GM12878 (cell line): Measurements from ENCODE around the gene WWTR1. TPM values are rescaled to one million over a fixed set of nuclear protein-coding genes. Genes with fewer than 3 reads are reported as not detected.

ENCODE experiments used
- ATAC-seq: fragments of 200-7000 bp; cut with Tn5 transposase; 3 replicates; pipeline ENCODE4 v1.9.1; 2020; ENCODE audit warnings: mild to moderate bottlenecking, moderate library complexity
- BruUV-seq: library from RNA; stranded (reverse); fragments of 400-500 nt; replicated peaks from 2 replicates; lab custom pipeline; 2021; lab: Mats Ljungman, UMichigan
- CTCF ChIA-PET: fragments of 300-600 bp; sonication (Branson Sonifier 250); formaldehyde crosslinking; extraction: SDS; loops from one replicate; lab custom pipeline; 2021; ENCODE audit warnings: inconsistent platforms; lab: Yijun Ruan, JAX
- POLR2A ChIA-PET: fragments of 350-600 bp; formaldehyde crosslinking; extraction: SDS; loops from one replicate; lab custom pipeline; 2021; ENCODE audit warnings: inconsistent platforms; lab: Charles Lee
- RAD21 ChIA-PET: fragments of 300-600 bp; sonication (Branson Sonifier 250); formaldehyde crosslinking; loops from one replicate; lab custom pipeline; 2023; ENCODE audit warnings: antibody characterized with exemption; ENCODE audit not compliant: unreplicated experiment; lab: Charles Lee
- SMC1A ChIA-PET: fragments of 300-600 bp; sonication (Branson Sonifier 250); formaldehyde crosslinking; loops from one replicate; lab custom pipeline; 2023; ENCODE audit not compliant: unreplicated experiment, uncharacterized antibody; lab: Charles Lee
- DNase-seq: peaks from one replicate; pipeline ENCODE4 v3.0.0-alpha.2; 2011; ENCODE audit warnings: low read depth, low spot score
- FAIRE-seq: peaks from 3 replicates; lab custom pipeline; 2011; peaks lifted over from hg19 to GRCh38; lab: Jason Lieb, UNC
- H2AFZ ChIP-seq: 2 replicates; pipeline ENCODE4 v1.6.0; 2011; ENCODE audit warnings: low read depth, low read length, control low read depth; ENCODE audit not compliant: control insufficient read depth
- H3K27ac ChIP-seq: 2 replicates; pipeline ENCODE4 v1.5.1; 2011; ENCODE audit warnings: control low read depth; ENCODE audit not compliant: control insufficient read depth, insufficient read depth
- H3K27me3 ChIP-seq, 2 experiments: replicated peaks in 1 of 2; 2 replicates each; pipeline versions ENCODE4 v1.6.0 to v1.6.1; 2011; ENCODE audit warnings: low read length in 1 of 2; ENCODE audit not compliant: control insufficient read depth in 2 of 2, insufficient read depth in 2 of 2
- H3K36me3 ChIP-seq, 2 experiments: 2 replicates each; pipeline ENCODE4 v1.5.1; 2011; ENCODE audit warnings: low read length in 1 of 2; ENCODE audit not compliant: control insufficient read depth in 2 of 2, insufficient read depth in 2 of 2
- H3K4me1 ChIP-seq: 2 replicates; pipeline ENCODE4 v1.6.1; 2011; ENCODE audit warnings: mild to moderate bottlenecking, low read length, moderate library complexity, mixed read lengths; ENCODE audit not compliant: control insufficient read depth, insufficient read depth
- H3K4me2 ChIP-seq: 2 replicates; pipeline ENCODE4 v1.6.0; 2011; ENCODE audit warnings: control low read depth; ENCODE audit not compliant: control insufficient read depth, insufficient read depth
- H3K4me3 ChIP-seq: fragments of 200-600 bp; sonication (generic); 2 replicates; pipeline ENCODE4 v1.5.1; 2016
- H3K79me2 ChIP-seq: 2 replicates; pipeline ENCODE4 v1.6.0; 2011; ENCODE audit warnings: low read length; ENCODE audit not compliant: control insufficient read depth, insufficient read depth
- H3K9ac ChIP-seq: 2 replicates; pipeline ENCODE4 v1.8.0; 2011; ENCODE audit warnings: low read length, control low read depth, mixed read lengths; ENCODE audit not compliant: control insufficient read depth, insufficient read depth
- H3K9me3 ChIP-seq: replicated peaks from 3 replicates; pipeline ENCODE4 v1.5.1; 2011; ENCODE audit warnings: mild to moderate bottlenecking, low read length; ENCODE audit not compliant: control insufficient read depth, insufficient read depth
- H4K20me1 ChIP-seq: 2 replicates; pipeline ENCODE4 v1.6.0; 2011; ENCODE audit not compliant: control insufficient read depth, insufficient read depth
- E2F8 ChIP-seq: fragments of 450-650 bp; IDR thresholded peaks from 2 replicates; pipeline ENCODE4 v1.6.1; 2018; ENCODE audit warnings: mild to moderate bottlenecking, low read depth, moderate library complexity; ENCODE audit not compliant: partially characterized antibody
- ESRRA ChIP-seq: IDR thresholded peaks from 2 replicates; pipeline ENCODE4 v1.6.1; 2012; ENCODE audit warnings: mild to moderate bottlenecking, low read length, improper control_type of control experiment
- HDGF ChIP-seq: fragments of 450-650 bp; IDR thresholded peaks from 2 replicates; pipeline ENCODE4 v1.6.1; 2016; ENCODE audit warnings: antibody characterized with exemption
- HSF1 ChIP-seq: fragments of 150-350 bp; IDR thresholded peaks from 2 replicates; pipeline ENCODE4 v1.6.1; 2014; ENCODE audit warnings: mild to moderate bottlenecking, low read depth, low read length
- IKZF1 ChIP-seq: fragments of 450-650 bp; conservative IDR thresholded peaks from 2 replicates; pipeline ENCODE4 v1.6.1; 2017; ENCODE audit warnings: antibody characterized with exemption, mild to moderate bottlenecking
- IRF3 ChIP-seq: fragments of 450-650 bp; IDR thresholded peaks from 2 replicates; pipeline ENCODE4 v1.6.1; 2014; ENCODE audit warnings: mild to moderate bottlenecking
- JUNB ChIP-seq: IDR thresholded peaks from 2 replicates; pipeline ENCODE4 v1.6.1; 2016; ENCODE audit warnings: antibody characterized with exemption, mild to moderate bottlenecking
- LARP7 ChIP-seq: fragments of 450-650 bp; IDR thresholded peaks from 2 replicates; pipeline ENCODE4 v1.6.1; 2017; ENCODE audit warnings: mild to moderate bottlenecking
- MYB ChIP-seq: fragments of 150-350 bp; IDR thresholded peaks from 2 replicates; pipeline ENCODE4 v1.6.1; 2014; ENCODE audit warnings: mild to moderate bottlenecking, low read depth, low read length, borderline replicate concordance
- NR2C1 ChIP-seq: fragments of 450-650 bp; IDR thresholded peaks from 2 replicates; pipeline ENCODE4 v1.6.1; 2017; ENCODE audit warnings: antibody characterized with exemption, mild to moderate bottlenecking, moderate library complexity
- PAX8 ChIP-seq: fragments of 450-650 bp; IDR thresholded peaks from 2 replicates; pipeline ENCODE4 v1.6.1; 2017; ENCODE audit warnings: mild to moderate bottlenecking, moderate library complexity
- POLR2AphosphoS2 ChIP-seq: IDR thresholded peaks from 2 replicates; pipeline ENCODE4 v1.6.1; 2011; ENCODE audit warnings: low read depth, mild to moderate bottlenecking, low read length, improper control_type of control experiment, moderate library complexity
- SMAD5 ChIP-seq: IDR thresholded peaks from 2 replicates; pipeline ENCODE4 v1.6.1; 2016; ENCODE audit warnings: antibody characterized with exemption, low read depth
- WGBS: methylation state at CpG from one replicate; pipeline ENCODE4 v1.1.6; 2016; ENCODE audit warnings: low lambda C conversion rate; ENCODE audit not compliant: insufficient replicate concordance, insufficient coverage; ENCODE audit errors: missing lambda C conversion rate; 5-methylcytosine and 5-hydroxymethylcytosine counted together
- in situ Hi-C: fragments of 300-500 bp; cut with MboI; formaldehyde crosslinking; loops from 9 replicates; pipeline ENCODE4 v1.14.3; 2018; ENCODE audit warnings: mixed read lengths
- intact Hi-C: fragments of 100-400 bp; cut with micrococcal nuclease; formaldehyde crosslinking; loops from one replicate; pipeline ENCODE4 v1.14.2; 2022; ENCODE audit not compliant: unreplicated experiment
- polyA plus RNA-seq, 11 experiments: library from polyadenylated mRNA; depleted of rRNA in 4 of 11; unstranded in 6 of 11; stranded (reverse) in 5 of 11; fragments of >200 nt; fragmentation: Nextera tagmentation in 4 of 11; fragmentation: Illumina TruSeq in 1 of 11; extraction: Ambion mirVana in 4 of 11; extraction: Trizol in 1 of 11; gene quantifications; 1 replicate in 1 of 11; 2 replicates in 10 of 11; pipeline versions ENCODE4 v1.2.1 to v1.2.3, GENCODE V29; 2011 to 2016; ENCODE audit warnings: inconsistent platforms in 2 of 11, missing spikeins in 2 of 11, low read depth in 1 of 11
- total RNA-seq, 4 experiments: library from RNA; depleted of rRNA in 3 of 4; stranded (reverse); fragments of >200 nt in 3 of 4; fragmentation: Illumina TruSeq in 1 of 4; extraction: Trizol in 1 of 4; gene quantifications; 2 replicates each; pipeline versions ENCODE4 v1.2.1 to v1.2.3, GENCODE V29; 2013 to 2021
- TF ChIP-seq, protein P1 (sequence below): fragments of 450-650 bp; IDR thresholded peaks from 2 replicates; pipeline ENCODE4 v1.6.1; 2017; ENCODE audit warnings: low read depth, mild to moderate bottlenecking, moderate library complexity

Gene WWTR1
- total and polyA plus RNA-seq, 10 of the 15 experiments (the other 5 are each of a cell fraction or from before 2014, with no cell fraction given): 2.5 to 18.5 (median 5.8) TPM

- no peak for ATAC-seq
- peaks cover 3% of the 10 kb centered on the region; the same call in 2 of the 3 replicates for H3K9me3 ChIP-seq
- in situ Hi-C loops: no loop called here
- no peak for FAIRE-seq
- H3K9ac ChIP-seq: no peak overlapping the region
- no peak overlapping the region for H2AFZ ChIP-seq
- CTCF ChIA-PET: interaction anchor here (1.6 to 3.2 kb wide), 3 partner anchors 12 to 27 kb away, joined by 4 to 12 read pairs (median 5); no protein-coding TSS in a partner anchor
- WGBS: 68% methylated on average over 6 of the region's 6 CpGs
- no peaks in the 10 kb centered on the region; the same call in 1 of the 2 replicates for H3K4me1 ChIP-seq
- H3K36me3 ChIP-seq: peaks cover 0 to 4% of the 10 kb centered on the region in 2 experiments; a peak in 1 of 4 replicates
- peaks cover 8% of the 10 kb centered on the region for H3K79me2 ChIP-seq
- no peaks in the 10 kb centered on the region for H4K20me1 ChIP-seq
- H3K27ac ChIP-seq: no peak overlapping the region
- no peak overlapping the region for H3K4me2 ChIP-seq
- SMC1A ChIA-PET: interaction anchor here (1.0 to 4.1 kb wide), 4 partner anchors 9 to 61 kb away, joined by 3 to 14 read pairs (median 4); no protein-coding TSS in a partner anchor
- H3K4me3 ChIP-seq: no peak overlapping the region
- no TSS peak for BruUV-seq
- H3K27me3 ChIP-seq: no peaks in the 10 kb centered on the region
- POLR2A ChIA-PET: interaction anchor here (0.8 kb wide), 1 partner anchor 20 kb away, joined by 3 read pairs; no protein-coding TSS in a partner anchor
- RAD21 ChIA-PET: no interaction called here
- intact Hi-C loops: no loop called here
- DNase-seq: no peak
- TF ChIP-seq LARP7 (no peak), ESRRA (no peak), PAX8 (no peak), NR2C1 (no peak), JUNB (no peak), HDGF (no peak), E2F8 (no peak), POLR2AphosphoS2 (no peak), MYB (no peak), SMAD5 (no peak), IKZF1 (no peak), IRF3 (no peak), HSF1 (no peak)
- TF ChIP-seq, protein P1, sequence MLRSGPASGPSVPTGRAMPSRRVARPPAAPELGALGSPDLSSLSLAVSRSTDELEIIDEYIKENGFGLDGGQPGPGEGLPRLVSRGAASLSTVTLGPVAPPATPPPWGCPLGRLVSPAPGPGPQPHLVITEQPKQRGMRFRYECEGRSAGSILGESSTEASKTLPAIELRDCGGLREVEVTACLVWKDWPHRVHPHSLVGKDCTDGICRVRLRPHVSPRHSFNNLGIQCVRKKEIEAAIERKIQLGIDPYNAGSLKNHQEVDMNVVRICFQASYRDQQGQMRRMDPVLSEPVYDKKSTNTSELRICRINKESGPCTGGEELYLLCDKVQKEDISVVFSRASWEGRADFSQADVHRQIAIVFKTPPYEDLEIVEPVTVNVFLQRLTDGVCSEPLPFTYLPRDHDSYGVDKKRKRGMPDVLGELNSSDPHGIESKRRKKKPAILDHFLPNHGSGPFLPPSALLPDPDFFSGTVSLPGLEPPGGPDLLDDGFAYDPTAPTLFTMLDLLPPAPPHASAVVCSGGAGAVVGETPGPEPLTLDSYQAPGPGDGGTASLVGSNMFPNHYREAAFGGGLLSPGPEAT: no peak
Observed at GRCh38 chr3:149628957-149629670, 28.7 kb downstream of the WWTR1 start.
